NCI-H2196 (cell line): ENCODE measurements around the gene NLGN1.
"Not testable (repeated sequence)": the region's sequence is repeated elsewhere in the genome, so short reads cannot be mapped to it uniquely, and the experiment has no call there.

ENCODE experiments used
- DNase-seq: peaks from one replicate; lab custom pipeline; 2025; ENCODE audit not compliant: unreplicated experiment; lab: John Stamatoyannopoulos, UW

NLGN1 gene

DNA sequence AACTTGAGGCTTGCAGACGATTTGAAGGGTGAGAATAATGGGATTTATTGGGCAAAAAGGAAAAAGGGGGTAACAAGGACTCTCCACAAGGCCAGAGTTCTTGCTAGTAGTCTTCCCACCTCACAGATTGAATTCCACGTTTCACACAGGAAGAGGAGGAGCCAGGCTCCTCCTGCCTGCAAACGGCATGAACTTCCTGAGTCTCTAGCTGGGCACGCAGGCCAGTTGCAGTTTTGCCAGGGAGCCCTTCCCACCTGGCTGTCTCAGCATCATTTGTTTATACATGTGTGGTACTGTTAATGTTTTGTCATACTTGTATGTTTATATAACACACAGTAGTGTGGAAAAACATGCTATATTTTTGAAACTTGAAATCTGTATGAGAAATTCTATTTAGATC is 155.0 kb downstream of the NLGN1 start:
- DNase-seq = no peak

DNA sequence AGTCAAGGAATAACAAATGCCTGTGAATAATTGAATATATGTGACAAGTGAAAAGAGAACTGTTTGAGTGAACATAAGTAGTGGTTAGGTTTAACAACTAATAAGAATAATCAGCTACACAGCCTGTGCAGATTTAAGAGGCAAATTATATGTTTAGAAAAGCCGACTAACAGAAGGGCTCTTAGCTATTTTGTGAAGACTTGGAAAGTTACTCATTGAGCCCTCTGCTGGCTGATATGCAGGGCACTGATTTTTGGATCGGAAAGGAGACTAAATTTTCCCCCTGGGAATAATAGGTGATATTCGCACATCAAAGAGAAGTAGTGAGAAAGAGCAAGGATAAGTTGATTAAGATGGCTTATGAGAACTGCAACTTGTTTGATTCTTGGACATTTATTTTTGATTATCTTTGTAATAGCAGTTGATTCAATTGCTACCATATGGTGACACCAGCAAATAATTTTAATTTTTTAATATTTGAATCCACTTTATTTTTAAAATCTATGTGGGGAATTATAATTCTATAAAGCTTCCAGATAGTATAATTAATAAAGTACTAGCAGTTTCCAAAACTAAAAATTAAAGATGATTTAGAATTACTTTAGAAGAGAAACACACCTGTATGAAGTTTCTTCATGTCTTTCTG is 156.2 kb downstream of the NLGN1 start:
- DNase-seq = peak; percentile 18

DNA sequence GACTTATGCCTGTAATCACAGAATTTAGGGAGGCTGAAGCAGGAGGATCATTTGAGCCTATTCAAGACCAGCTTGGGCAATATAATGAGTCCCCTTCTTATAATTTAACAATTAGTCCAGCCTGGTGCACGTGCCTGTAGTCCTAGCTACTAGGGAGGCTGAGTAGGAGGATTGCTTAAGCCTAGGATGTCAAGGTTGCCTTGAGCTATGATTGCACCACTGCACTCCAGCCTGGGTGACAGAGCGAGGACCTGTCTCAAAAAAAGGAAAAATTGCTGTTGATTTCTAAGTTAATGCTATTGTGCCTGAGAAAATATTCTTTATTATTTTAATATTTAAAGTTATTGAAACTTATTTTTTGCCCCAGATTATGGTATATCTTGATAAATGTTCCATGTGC is 159.0 kb downstream of the NLGN1 start:
- DNase-seq = no peak

DNA sequence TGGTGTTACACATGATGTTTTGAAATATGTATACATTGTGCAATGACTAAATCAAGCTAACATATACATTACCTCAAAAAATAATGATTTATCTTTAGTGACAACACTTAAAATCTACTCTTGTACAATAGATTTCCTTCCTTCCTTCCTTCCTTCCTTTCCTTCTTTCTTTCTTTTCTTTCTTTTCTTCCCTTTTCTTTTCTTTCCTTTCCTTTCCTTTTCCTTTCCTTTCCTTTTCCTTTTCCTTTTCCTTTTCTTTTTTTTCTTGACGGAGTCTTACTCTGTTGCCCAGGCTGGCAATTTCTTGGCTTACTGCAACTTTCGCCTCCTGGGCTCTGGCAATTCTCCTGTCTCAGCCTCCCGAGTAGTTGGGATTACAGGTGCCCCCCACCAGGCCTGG is 170.5 kb downstream of the NLGN1 start:
- DNase-seq = no peak

DNA sequence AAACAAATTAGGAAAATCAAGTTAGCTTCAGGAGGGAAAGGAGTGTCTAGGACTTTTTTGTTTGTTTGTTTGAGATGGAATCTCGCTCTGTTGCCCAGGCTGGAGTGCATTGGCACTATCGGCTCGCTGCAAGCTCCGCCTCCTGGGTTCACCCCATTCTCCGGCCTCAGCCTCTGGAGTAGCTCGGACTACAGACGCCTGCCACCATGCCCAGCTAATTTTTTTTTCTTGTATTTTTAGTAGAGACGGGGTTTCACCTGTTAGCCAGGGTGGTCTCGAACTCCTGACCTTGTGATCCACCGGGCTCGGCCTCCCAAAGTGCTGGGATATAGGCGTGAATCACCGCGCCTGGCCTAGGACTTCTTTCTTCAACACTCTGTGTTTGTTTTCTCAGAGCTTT is 171.1 kb downstream of the NLGN1 start:
- DNase-seq = no peak

DNA sequence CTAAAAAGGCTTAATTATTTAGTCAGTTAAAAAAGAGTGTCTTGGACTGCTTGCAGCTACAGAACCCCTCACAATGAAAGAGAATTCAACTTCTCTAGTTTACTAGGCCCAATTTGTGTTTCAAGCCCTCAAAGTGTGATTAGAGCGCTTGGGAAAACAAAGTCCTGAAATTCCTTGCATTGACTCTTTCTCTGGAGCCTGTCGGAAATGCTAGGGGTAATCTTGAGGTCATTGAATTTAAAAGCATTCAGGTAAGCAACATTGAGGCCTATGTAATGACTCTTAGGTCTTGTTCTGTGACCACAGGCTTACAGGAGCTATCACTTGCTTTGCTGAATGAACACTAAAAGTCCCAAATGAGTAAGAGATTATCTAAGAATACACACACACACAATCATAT is 186.0 kb downstream of the NLGN1 start:
- DNase-seq = no peak

DNA sequence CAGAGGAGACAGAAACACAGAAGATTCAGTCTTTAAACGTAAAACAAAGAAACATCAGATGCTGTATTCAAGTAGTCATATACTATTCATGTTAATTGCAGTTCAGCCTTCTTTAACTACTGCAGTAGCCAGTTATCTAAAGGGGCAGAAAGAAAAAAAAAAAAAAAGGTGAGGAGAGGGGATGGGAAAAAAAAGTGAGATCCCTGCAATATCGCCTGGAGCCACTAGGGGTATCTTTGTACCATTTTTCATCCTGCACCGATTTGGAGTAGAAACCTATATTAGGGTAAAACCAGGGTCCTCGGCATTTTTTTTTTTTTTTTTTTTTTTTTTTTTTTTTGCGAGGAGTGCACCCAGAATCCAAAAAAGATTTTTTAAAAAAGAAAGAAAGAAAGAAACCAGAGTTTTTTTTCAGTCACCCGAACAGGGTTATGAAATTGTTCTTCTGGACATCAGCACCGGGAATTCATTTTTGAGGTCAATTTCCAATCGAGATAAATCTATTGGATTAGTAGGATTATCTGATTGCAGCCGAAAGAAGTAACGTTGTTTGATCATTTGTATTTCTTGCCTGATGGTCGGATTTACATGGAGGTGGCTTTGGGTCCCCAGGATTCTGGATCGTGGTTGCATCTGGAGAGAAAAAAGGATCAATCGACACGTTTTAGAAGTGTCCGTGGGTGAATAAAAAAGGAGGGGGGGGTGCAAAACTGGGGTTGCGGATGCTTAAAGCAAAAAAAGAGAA is 186.7 kb downstream of the NLGN1 start:
- DNase-seq = no peak

DNA sequence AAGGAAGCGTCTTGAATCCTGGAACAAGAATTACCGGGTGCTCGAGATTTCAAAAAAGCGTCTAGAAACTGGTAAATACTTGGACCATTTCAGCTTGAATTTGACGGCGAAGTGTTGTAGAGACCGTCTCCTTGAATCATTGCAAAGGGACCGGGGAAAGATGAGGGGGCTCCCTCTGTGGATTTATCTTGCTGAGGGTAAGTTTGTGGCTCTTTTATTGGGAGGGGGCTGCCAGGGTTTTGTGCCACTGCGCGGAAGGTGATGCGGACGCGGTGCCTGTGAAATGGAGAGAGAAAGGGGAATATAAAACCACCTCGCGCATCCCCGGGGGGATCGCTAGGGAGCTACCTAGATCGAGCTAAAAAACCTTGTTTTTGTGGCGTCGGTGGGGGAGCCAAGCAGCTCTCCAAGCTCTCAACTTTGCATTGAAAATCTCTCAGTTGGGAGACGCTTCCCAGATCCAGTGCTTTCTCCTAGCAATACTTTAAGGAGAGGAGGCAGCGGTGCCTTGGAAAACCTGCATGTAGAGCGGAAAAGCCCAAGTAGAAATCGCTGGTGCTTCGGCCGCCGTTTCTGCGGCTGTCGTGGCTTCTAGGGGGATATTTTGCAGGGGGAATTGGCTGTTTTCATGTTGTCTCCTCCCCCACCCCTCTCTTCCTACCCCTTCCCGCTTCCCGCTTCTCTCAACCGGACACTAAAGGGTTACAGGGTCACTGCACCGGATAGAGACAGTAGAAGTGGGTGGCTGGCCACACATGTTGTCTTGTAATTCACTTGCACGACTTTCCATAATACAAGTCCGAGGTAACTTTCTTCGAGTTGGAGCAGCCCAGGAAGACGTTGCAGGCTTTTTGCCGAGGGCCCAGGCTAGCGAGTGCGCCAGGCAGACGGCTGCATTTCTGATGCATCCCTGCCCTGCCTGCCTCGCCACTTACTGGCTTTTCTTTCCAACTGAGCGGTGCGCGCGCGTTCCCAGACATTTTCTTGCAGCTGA is 187.6 kb downstream of the NLGN1 start:
- DNase-seq = no peak

DNA sequence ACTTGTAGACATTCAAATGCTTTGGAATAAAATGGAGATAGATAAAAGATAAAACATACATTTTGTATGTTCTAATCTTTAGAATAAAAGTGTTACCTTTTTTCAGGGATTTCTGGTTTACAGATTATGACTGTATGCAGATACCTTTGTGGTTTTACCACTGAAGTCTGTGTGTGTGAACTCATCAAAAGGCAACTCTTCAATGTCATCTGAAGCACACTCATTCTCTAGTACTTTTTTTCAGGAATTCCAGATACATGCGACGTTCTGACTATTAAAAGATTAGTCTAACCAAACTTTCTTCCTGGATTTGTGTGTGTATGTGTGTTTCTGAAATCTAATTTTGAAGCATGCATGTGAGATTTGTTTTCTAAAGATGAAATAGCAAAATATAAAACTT is 188.6 kb downstream of the NLGN1 start:
- DNase-seq = no peak

DNA sequence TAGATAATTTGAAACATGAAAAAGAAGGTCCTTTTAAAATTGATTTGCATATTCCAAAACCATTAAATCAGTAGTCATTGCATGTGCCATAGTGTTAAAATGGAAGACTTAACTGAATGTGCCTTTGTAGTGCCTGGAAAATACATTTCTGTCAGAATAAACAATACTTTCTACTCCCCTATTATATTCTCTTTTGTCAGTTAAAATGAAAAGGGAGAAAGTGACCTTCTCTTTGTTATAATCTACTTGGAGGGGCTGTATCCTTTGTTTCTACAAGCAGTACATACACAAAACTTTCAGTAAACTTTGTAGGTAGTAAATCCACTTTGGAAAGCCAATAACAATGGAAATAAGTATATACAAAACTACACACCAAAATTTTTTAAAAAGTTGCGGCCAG is 189.5 kb downstream of the NLGN1 start:
- DNase-seq = no peak

DNA sequence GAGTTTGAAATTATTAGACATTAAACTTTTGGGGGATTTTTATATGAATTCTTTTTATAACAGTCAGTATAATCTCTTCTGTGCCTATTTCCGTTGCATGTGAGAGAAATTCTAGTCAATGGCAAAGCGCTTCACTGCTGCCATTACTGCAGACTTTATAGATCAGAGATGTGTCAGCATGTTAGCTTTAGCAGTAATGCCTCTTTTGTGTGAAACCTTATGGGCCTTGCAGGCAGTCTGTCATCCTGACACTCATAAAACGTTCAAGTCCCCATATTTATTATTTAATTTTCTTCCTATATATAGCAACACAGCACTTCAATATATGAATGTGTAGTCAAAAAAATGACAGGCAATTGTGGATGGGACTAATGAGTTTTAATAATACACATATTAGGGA is 191.0 kb downstream of the NLGN1 start:
- DNase-seq = no peak

DNA sequence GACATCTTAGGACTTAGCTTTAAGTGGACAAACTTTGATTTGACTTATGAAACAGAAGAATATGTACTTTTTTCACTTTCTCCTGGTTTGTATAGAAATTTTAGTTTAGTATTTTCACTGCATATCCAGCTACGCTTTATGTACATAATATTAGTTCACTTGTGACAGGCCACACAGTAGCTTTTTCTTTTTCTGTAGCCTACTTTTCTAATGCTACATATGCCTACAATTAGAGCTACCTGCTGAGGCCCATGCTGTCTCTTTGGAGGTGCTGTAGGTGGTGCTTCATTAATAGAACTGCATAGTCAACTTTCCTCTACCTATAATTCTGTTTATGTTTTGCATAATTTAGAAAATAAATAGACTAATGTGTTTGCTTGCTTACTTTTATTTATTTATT is 191.6 kb downstream of the NLGN1 start:
- DNase-seq = no peak

DNA sequence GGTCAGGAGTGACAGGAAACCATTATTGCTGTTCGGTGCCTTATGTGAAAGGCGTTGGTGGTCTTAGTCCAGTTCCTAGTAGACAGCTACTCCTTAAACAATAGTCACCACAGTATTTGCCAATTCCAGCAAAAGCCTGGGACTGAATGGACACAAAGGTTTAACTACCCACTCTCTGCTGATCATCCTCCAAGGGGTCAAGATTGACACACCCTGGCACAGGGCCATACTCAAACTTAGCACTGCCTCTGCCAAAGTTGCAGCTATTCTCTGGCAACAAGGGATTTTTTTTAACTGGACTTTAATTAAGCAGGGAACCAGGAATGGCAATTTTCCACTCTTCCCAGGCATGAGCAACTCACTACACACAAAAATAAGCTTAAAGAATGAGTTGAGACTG is 193.9 kb downstream of the NLGN1 start:
- DNase-seq = no peak

DNA sequence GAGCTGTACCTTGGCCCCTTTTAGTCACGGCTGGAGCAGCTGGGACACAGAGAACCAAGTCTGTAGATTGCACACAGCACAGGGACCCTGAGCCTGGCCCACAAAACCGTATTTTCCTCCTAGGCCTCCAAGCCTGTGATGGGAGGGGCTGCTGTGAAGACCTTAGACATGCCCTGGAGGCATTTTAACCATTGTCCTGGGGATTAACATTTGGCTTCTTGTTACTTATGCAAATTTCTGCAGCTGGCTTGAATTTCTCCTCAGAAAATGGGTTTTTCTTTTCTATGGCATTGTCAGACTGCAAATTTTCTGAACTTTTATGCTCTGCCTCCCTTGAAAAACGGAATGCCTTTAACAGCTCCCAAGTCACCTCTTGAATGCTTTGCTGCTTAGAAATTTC is 197.3 kb downstream of the NLGN1 start:
- DNase-seq = not testable (repeated sequence)

DNA sequence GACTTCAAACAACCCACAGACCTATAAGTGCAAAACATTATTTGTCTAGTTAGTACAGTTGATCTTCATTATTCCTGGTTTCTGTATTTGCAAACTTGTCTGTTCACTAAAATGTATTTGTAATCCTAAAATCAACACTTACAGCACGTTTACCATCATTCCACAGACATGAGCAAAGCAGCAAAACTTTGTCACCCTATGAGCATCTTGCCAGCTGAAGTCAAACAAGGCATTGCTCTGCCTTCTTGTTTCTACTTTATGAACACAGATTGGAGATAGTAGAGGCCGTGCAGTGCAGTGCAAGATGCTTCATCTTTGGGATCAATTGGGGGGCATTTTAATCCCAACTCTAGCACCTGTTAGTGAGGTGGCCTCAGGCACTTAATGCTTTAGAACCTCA is 202.1 kb downstream of the NLGN1 start:
- DNase-seq = no peak

DNA sequence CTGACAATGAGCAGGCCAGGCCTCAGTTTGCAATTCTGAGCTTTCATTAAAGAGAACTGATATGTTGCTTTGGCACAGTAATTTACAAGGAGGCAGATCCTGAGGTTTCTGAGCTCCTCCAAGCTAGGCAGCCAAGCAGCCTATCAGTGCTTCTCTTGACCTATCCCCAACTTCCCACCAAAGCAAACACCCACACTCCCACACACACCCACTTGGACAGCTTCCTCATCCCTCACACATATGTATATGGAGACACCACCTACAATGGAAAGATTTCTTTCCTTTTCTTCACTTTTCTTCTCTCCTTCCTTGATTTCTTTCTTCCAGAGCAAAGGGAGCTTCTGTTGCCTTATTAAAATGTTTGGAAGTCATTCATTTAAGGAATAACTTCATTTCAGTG is 217.0 kb downstream of the NLGN1 start:
- DNase-seq = no peak

DNA sequence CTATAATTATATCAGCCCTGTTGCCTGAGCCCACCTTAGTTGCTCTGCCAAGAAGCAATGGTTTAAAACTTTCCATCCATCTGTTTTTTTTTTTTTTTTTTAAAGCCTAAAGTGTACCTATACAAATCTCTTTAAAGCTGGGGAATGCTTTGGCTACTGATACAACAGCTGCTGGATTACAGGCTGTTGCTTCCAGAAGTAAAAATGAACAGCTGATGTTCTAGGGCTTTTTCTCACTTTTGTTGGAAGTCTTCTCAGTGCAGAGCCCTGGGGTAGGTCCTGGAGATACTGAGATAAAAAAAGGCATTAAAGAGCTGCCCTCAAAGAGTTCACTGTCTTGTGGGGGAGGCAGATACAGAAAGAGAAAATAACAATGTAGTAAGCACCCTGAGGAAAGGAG is 218.1 kb downstream of the NLGN1 start:
- no peak for DNase-seq

DNA sequence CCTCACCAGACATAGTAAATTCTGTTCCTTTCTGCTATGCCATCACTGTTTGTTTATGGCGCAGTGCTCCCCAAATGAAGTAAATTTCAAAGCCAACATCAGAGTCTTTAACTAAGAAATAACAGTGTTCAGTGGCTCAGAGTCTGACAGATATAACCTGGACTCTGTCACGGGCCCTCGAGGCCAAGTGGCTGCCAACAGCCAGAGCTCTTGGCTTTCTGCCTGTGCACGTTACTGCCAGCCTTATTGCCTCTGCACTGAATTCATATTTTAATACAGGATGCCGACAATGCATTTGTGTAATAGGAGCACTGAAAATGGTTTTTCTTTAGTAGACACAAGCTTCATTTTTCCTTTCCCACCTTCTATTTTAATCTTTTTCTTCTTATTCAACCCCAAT is 219.9 kb downstream of the NLGN1 start:
- DNase-seq = peak; percentile 70

DNA sequence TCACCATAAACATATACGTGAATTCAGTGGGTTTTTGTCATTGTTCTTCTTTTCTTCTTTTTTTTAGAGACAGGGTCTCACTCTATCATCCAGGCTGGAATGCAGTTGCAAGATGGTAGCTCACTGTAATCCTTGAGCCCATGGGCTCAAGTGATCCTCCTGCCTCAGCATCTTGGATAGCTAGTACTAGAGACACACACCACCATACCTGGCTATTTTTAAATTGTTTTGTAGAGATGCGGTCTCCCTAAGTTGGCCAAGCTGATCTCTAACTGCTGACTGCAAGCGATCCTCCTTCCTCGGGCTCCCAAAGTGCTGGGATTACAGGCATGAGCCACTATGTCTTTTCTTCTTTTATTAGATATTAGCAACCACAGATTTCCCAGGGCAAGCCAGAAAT is 220.6 kb downstream of the NLGN1 start:
- no peak for DNase-seq

DNA sequence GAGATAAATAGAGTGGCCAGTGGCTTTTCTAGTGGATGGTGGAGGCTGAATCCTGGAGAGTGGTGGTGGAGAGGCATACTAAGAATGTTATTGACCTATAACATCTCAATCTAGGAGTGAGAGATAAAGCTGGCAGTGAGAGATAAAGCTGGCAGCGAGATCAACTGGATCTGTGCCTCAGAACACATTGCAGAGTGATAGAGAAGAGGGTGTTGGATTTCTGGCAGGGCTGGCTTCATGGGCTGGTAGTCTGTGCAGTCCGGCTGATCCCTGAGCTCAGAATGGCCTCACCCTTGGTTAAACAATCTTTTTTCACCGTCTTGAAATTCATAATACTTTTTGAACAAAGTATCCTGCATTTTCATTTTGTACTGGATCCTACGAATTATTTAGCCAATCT is 221.2 kb downstream of the NLGN1 start:
- peak; percentile 58 for DNase-seq

DNA sequence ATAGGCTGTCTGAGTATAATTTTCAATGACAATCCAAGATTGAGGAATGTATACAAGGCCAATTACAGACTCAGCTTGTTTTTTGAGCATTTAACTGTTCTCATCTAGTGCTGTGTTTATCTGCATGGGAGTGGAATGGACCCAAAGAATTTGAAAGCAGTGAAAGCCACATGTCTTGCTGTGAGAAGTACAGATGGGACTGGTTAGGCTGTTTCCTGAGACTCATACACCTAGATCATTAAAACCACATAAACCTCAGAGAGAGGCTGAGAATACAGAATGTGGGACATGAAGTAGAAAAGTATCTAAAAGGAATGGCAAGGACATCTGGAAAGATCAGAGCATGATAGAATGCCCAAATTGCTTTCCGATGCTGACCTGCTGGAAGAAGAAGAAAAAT is 224.6 kb downstream of the NLGN1 start:
- DNase-seq = no peak

DNA sequence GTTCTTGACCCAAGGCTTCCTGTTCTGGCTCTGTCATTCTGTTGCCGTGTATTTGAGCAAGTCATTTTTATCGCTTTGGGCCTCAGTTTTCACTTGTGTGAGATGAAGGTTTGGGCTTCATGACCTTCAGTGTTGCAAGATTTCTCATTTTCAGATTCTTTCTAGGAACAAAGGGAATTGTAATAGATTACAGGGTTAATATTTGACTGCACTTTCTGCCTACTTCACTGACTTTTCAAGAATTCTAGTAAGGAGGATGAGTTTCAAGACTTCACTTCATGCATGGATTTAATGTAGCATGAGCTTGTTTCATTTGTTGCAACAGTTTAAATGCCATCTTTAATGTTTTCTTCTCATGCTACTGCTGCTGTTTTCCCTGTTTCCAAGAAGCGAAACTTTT is 226.5 kb downstream of the NLGN1 start:
- DNase-seq = no peak
